ENCODE results near the gene P4HB. TPM values are rescaled to one million over a fixed set of nuclear protein-coding genes. Genes with fewer than 3 reads are reported as not detected.

P4HB gene
- total and polyA plus RNA-seq, 10 of the 15 experiments (the other 5 are each of a cell fraction or from before 2014, with no cell fraction given) = 4.7 to 549 (median 361) TPM

- ChIA-PET RAD21 (ENCODE audit: unreplicated experiment) (no interaction called here), POLR2A (no interaction called here), SMC1A (ENCODE audit: uncharacterized antibody, unreplicated experiment) (interaction anchor here (0.6 kb wide), 1 partner anchor 156 kb away, joined by 3 read pairs; no protein-coding TSS in a partner anchor), CTCF (interaction anchor here (1.0 kb wide), 2 partner anchors 9 to 52 kb away, joined by 3 read pairs; no protein-coding TSS in a partner anchor)
- ATAC-seq = no peak
- no peak overlapping the region for H3K27ac ChIP-seq (ENCODE audit: control insufficient read depth, insufficient read depth)
- no peak overlapping the region for H3K4me3 ChIP-seq
- BruUV-seq (replicated peaks) = no TSS peak
- WGBS (ENCODE audit: insufficient coverage, insufficient replicate concordance, low lambda C conversion rate, missing lambda C conversion rate) = 94% methylated on average over 8 of the region's 8 CpGs
- in situ Hi-C loops (cut with MboI) = no loop called here
- H3K9ac ChIP-seq (ENCODE audit: control insufficient read depth, insufficient read depth, low read length) = no peak overlapping the region
- peaks cover 69% of the 10 kb centered on the region for H3K79me2 ChIP-seq (ENCODE audit: control insufficient read depth, insufficient read depth, low read length)
- no peak for FAIRE-seq
- no peak for DNase-seq (ENCODE audit: low read depth, low spot score)
- H3K4me1 ChIP-seq (ENCODE audit: control insufficient read depth, insufficient read depth, low read length) = peaks cover 13% of the 10 kb centered on the region
- H3K36me3 ChIP-seq (ENCODE audit: control insufficient read depth in 2 of 2, insufficient read depth in 2 of 2, low read length in 1 of 2) = peaks cover 11 to 24% of the 10 kb centered on the region in 2 experiments; a peak in 3 of 4 replicates
- no peak overlapping the region for H3K4me2 ChIP-seq (ENCODE audit: control insufficient read depth, insufficient read depth)
- H3K9me3 ChIP-seq (replicated peaks; ENCODE audit: control insufficient read depth, insufficient read depth, low read length) = no peaks in the 10 kb centered on the region
- H3K27me3 ChIP-seq (replicated peaks in 1 of 2; ENCODE audit: control insufficient read depth in 2 of 2, insufficient read depth in 2 of 2, low read length in 1 of 2) = no peaks in the 10 kb centered on the region
- no peak for TF ChIP-seq USF2 (IDR thresholded peaks at IDR 0.05; ENCODE audit: borderline replicate concordance, low read depth, low read length)
- no peak for TF ChIP-seq NFYA (IDR thresholded peaks at IDR 0.05; ENCODE audit: borderline replicate concordance, low read depth, low read length)
- TF ChIP-seq BHLHE40 (IDR thresholded peaks at IDR 0.05; ENCODE audit: borderline replicate concordance in 1 of 2, low read depth in 2 of 2, low read length in 1 of 2) = no peak
- TF ChIP-seq SREBF2 (IDR thresholded peaks at IDR 0.05; ENCODE audit: low read length) = no peak
- no peak for TF ChIP-seq TCF3 (IDR thresholded peaks at IDR 0.05; ENCODE audit: borderline replicate concordance, insufficient read depth, low read depth, low read length)
- TF ChIP-seq ZZZ3 (IDR thresholded peaks at IDR 0.05; ENCODE audit: control insufficient read depth, insufficient read length, low read depth) = no peak
- no peak for TF ChIP-seq YBX1 (IDR thresholded peaks at IDR 0.05)
- TF ChIP-seq GATAD2B (conservative IDR thresholded peaks at IDR 0.05; ENCODE audit: low read depth) = no peak
- no peak for TF ChIP-seq HDAC6 (IDR thresholded peaks at IDR 0.05; ENCODE audit: unreplicated experiment)
- no peak for TF ChIP-seq CHD4 (IDR thresholded peaks at IDR 0.05)
- H2AFZ ChIP-seq (ENCODE audit: control insufficient read depth, low read depth, low read length) = no peak overlapping the region
- 0 out of 2 replicates have a peak, but pooled peaks cover 3% of the 10 kb centered on the region for H4K20me1 ChIP-seq (ENCODE audit: control insufficient read depth, insufficient read depth)
- intact Hi-C loops (cut with micrococcal nuclease; ENCODE audit: unreplicated experiment) = no loop called here
These were observed 5.0 kb upstream of the P4HB start for GRCh38 chr17:81865358-81865732.
